CD4-positive, alpha-beta T cell treated with Interleukin-2 at 100 ng/mL for 4 hours (primary cell): Measurements from ENCODE around the gene SETD7.

Experiments
- DNase-seq: peaks from one replicate; pipeline ENCODE4 v3.0.0-alpha.2; 2020; ENCODE audit warnings: low spot score

The SETD7 gene

GRCh38 chr4:139550724-139551429, 5.1 kb downstream of the SETD7 start:
- no peak for DNase-seq

DNA sequence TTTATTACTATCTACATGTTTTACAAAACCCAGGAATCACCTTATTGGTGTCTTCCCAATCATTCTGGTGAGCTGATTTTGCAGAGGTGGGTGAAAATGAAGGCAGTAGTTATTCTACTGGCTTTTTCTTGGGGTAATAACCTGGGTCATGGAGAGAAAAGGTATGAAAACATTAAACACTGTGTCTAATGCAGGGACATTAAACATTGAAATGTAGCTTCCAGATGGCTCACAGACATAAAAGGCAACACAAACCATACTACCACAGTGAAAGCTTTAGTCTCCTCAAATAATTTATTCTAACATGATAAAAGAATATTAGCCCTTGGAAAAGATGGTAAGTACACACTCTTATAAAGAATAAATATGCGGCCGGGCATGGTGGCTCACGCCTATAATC, 8.0 kb downstream of the SETD7 start:
- DNase-seq, result no peak

GRCh38 chr4:139540632-139541031, 15.4 kb downstream of the SETD7 start:
- no peak for DNase-seq

- DNase-seq, result no peak
Measured at GRCh38 chr4:139540161-139540560, 15.9 kb downstream of the SETD7 start.

- no peak for DNase-seq
Measured at GRCh38 chr4:139537292-139537691, 18.7 kb downstream of the SETD7 start.

DNA sequence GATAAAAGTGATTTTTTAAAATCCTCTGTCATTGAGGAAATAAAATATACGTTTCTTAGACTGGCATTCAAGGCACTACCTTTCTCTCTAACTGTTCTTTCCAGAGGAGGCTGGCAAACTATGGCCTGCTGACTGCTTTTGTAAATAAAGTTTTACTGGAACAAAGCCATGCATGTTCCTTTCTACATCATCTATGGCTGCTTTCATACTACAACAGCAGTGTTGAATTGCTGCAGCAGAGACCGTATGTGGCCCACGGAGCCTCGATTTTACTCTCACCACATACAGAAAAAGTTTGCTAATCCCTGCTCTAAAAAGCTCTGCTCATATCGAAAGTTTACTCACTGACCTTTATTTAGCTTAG, 20.2 kb downstream of the SETD7 start:
- no peak for DNase-seq

GRCh38 chr4:139535228-139535870, 20.7 kb downstream of the SETD7 start:
- no peak for DNase-seq

GRCh38 chr4:139534287-139534950, 21.6 kb downstream of the SETD7 start:
- no peak for DNase-seq

- no peak for DNase-seq
Measured at GRCh38 chr4:139533511-139533910, 22.5 kb downstream of the SETD7 start.

DNA sequence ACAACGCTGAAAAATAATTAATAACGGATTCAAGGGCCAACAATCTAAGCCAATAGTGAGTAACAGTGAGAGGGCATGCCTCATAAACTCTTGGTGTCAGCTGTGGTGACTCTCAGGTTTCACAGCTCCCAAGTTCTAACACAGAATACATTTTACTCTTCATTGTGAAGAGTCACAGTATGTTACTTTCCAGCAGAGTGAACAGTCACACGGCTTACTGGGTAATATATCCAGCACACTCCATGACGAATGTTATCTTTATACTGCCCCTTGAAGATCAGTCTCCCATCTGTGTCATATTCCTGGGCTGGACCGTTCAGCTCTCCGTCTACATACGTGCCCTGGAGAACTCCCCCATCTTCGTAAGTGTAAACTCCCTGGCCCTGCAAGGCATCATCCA, 23.1 kb downstream of the SETD7 start:
- no peak for DNase-seq

DNA sequence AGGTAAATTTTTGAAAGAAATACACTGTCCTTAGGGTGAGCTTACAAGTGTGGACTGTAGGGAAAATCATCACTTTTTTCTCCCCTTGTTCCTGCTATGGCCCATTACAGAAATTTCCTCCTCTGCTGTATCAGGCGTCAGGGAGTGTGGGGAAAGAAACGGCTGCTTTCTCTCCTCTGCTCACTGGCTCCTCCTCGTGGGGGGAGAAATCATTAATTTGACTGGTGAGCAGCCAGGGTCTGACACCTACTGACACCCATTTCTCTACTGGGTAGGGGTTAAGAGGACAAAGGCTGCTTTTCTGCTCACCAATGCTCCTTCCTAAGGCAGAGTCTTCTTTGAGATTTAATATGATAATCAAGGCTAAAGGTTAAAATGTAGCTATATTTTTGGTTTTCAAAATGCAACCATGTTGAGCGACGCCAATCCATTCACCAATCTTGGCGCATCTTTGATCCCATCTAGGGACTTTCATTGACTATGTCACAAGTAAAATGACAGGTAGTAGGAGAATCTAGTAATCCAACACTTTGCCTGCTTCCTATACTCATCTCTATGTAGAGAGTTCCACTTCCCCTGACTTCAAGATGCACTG, 25.1 kb downstream of the SETD7 start:
- DNase-seq, result peak; percentile 68

DNA sequence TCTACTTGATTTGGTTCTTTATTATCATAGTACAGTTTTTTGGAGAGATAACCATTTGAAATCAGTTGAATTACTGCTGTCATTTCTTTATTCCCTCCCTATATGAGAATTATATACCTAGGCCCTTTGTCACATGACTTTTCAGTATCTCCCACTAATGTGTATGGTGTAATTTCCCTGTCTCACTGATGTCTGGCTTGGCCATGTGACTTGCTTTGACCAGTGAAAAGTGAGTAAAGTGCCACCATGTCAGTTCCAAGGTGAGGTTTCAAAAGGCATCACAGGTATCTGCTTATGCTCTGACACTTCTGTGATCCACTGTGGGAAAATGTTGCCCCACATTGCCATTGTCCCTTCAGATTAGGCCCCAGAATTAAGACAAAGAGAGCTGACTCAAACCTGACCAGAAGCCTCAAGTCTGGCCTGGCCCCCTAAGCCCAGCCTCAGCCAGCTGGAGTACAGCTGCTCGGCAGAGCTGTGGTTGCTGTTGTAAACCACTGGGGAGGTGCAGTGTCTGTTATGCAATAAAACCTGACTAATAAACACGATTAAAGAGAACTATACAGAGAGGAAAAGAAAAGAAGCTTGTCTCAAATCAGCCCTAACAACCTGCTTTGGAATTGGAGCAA, 27.5 kb downstream of the SETD7 start:
- DNase-seq, result peak; percentile 26

GRCh38 chr4:139526928-139527327, 29.1 kb downstream of the SETD7 start:
- no peak for DNase-seq

DNA sequence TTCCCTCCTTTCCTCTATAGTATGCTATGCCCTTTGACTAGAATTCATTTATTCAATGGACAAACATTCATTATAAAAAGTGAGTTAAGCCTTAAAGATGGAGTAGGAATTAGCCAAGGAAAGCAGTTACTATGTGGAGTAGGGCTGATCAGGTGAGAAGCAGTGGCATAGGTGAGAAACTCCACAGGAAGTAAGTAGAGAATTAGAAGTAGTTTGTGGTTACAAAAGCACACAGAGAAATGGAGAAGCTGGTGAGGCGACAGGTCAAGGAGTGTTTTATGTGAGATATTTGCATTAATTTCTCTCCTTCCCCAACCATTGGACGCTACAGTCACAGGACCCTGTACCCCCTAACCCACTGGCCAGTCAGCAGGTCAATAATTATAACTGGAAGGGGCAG, 30.6 kb downstream of the SETD7 start:
- peak; percentile 5 for DNase-seq

GRCh38 chr4:139524062-139524631, 31.9 kb downstream of the SETD7 start:
- DNase-seq, result no peak

DNA sequence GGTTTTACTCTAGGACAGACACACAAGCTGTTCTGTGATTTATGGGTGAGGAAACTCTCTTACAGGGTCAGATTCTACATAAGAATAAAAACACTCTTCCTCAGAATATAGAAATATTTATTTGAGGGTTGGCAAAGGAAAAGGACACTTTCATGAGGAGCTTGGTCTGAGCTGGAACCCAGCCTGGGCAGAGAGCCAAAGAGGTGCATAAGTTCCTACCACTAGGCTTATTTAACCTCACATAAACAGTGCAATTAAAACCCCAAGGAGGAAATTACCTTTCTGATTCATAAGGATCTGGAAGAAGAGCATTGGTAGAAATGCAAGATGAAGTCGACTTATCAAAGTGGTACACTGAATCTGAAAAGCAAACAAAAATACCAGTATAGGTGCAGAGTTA, 32.9 kb downstream of the SETD7 start:
- no peak for DNase-seq

GRCh38 chr4:139522457-139522856, 33.6 kb downstream of the SETD7 start:
- no peak for DNase-seq

DNA sequence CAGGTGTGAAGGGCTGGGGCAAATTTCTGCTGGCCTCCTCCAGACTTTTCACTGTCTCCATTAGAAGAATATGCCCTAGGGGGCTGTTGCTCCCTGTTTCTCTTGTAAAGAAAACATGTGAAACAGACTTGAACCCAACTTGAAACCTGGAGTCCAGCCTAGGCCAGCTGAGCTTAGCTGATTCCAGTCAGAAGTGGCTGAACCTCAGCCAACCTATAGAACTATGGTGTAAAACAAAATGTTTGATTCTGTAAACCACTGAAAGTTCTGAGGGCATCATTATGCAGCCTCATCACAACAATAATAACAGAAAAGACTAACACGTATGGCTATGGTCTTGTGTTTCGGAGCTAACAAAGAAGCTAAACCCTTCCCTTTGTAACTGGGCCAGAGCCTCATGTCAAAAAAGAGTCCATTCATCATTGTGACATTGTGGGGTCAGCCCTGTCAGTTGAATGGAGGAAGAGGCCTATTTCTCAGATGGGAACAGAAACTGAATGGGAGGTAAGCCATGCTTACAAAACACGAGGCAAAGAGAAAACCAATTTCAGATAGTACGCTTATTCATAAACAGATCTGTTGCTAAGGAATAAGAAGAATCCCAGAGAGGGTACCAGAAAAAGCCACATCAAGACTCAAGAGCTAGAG, 34.1 kb downstream of the SETD7 start:
- DNase-seq, result no peak

- no peak for DNase-seq
Measured at GRCh38 chr4:139515531-139515958, 40.5 kb downstream of the SETD7 start.

DNA sequence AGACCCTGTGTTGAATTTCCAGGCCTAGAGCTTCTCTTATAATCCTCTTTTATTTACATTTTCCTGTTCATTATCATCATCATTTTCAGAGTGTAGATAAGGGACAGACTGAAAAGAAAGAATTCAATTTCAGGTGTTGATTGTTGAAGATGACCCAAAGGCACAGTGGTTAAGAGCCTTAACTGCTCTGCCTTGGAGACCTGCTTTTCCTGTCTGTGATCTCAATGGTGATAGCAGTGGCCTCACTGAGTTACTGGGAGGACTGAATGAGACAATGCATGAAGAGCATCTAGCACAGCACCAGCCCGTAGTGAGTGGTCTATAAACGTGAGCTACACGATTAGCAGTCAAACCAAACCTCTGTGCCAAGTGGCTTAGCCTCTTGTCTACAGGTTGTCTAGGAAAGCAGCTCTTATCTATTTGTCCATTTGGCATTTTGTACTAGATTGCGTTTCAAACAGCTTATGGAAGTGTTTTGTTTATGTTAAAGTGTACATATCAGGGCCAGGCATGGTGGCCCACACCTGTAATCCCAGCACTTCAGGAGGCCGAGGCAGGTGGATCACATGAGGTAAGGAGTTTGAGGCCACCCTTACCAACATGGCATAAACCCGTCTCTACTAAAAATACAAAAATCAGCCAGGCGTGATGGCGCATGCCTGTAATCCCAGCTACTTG, 41.5 kb downstream of the SETD7 start:
- no peak for DNase-seq

DNA sequence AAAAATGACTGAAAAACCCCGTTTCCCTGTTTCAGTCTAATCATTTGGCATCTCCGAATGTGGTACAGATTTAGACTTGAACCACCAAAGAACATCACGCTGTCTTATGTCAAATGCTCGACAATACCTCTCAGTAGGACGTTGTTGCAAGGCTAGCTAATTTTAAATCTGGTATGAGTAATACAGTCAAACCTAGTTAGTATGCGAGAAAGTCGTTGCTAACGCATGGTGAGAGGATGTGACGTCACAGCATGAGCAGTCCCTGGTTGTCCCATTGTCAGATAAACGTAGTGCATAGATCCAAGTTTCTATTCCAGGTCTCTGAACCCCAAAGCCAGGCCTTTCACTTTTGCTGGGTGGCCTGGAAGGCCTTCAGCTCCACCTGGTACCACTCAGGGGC, 44.7 kb downstream of the SETD7 start:
- no peak for DNase-seq
